ENCODE results near the gene GNAI2.
"Not testable (repeated sequence)": the region's sequence is repeated elsewhere in the genome, so short reads cannot be mapped to it uniquely, and the experiment has no call there.

The GNAI2 gene

GRCh38 chr3:50221411-50222168, 14.4 kb upstream of the GNAI2 start:
- in situ Hi-C loops (cut with MboI; ENCODE audit: low sequenced_read_pairs) = no loop called here

DNA sequence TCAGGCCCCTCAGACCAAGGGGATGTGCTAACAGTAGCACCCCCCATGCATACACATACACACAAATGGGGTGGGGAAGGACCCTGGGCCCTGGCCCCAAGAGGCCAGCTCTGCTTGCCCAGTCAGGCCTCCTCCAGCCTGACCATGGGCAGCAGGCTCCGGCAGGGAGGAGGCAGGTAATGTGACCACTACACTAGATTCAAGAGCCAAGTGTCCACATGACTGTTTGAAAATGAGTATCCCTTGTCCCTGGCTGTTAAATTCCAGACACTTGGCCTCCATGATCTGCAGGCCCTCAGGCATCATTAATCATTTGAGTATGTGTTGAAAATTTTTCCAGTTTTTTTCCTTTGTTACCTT, 13.9 kb upstream of the GNAI2 start:
- in situ Hi-C loops (cut with MboI; ENCODE audit: low sequenced_read_pairs) = no loop called here

DNA sequence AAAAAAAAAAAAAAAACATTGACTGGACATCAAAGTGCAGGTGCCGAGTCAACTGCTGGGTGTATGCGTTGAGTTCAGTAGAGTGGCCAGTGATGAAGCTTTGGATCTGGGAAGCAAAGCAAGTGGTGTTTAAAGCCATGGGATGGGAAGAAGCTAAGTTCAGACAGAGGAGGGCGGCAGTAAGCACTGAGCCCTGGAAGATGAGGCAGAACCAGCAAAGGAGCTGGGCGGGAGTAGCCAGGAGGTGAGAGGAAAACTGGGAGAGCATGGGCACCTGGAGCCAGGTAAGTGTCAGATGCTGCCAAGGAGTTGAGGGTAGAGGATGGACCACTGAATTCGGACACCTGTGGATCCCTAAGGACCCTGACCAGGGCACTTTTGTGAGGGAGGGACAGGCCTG, 11.4 kb upstream of the GNAI2 start:
- in situ Hi-C loops (cut with MboI; ENCODE audit: low sequenced_read_pairs) = no loop called here

GRCh38 chr3:50226888-50227389, 9.1 kb upstream of the GNAI2 start:
- in situ Hi-C loops (cut with MboI; ENCODE audit: low sequenced_read_pairs) = no loop called here

DNA sequence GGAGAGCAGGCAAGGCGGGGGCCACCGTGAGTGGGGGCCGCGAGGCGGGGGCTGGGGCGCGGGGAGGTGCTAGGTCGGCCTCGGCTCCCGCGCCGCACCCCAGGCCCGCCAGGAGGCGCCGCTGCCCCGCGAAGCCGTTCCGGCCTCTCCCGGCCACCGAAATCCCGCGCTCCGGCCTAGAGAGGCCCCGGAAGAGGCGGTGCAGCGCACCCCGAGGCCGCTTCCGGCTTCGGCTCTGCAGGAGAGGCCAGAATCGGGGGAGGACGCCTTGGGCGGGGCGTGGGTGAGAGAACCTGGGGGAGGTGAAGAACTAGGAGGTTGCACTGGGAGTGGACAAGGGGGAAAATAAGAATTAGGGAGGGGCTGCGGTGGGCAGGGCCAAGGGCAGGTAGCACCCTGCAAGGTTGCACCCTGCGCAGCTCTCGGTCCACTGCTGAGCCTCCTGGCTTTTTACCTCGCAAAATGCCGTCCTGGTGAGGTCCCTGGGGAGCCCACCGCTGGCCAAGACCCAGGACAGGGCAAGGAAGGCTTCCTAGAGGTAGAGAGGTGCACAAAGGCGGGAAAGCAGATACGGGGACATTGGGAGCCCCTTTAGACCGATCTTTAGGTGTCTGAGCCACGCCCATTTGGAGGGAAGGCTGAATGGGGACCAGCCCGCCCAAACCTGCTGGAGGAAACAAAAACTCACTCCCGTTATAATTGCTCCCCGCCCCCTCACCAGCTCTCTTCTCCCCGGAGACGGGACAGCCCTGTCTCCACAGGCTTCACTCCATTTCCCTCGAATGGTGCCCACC, 8.4 kb upstream of the GNAI2 start:
- in situ Hi-C loops (cut with MboI; ENCODE audit: low sequenced_read_pairs) = no loop called here

- in situ Hi-C loops (cut with MboI; ENCODE audit: low sequenced_read_pairs) = not testable (repeated sequence)
Observed at GRCh38 chr3:50228184-50228763, 7.7 kb upstream of the GNAI2 start.

DNA sequence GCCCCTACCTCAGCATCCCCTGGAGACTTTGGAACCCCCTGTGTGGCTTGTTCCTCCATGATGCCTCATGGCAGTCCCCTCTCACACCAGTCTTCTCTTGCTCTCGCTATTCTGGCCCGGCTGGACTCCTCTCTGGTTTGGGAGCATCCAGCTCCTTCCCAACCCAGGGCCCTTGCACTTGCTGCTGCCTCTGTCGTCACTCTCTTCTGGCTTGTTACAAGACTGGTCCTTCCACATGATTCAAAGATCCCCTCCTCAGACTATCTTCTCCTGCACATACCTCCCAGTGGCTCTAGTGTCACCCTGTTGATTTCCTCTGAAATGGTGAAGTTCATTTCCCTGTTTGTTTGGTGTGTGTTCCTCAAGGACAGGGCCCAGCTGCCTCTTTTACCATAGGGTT, 6.5 kb upstream of the GNAI2 start:
- in situ Hi-C loops (cut with MboI; ENCODE audit: low sequenced_read_pairs) = no loop called here

DNA sequence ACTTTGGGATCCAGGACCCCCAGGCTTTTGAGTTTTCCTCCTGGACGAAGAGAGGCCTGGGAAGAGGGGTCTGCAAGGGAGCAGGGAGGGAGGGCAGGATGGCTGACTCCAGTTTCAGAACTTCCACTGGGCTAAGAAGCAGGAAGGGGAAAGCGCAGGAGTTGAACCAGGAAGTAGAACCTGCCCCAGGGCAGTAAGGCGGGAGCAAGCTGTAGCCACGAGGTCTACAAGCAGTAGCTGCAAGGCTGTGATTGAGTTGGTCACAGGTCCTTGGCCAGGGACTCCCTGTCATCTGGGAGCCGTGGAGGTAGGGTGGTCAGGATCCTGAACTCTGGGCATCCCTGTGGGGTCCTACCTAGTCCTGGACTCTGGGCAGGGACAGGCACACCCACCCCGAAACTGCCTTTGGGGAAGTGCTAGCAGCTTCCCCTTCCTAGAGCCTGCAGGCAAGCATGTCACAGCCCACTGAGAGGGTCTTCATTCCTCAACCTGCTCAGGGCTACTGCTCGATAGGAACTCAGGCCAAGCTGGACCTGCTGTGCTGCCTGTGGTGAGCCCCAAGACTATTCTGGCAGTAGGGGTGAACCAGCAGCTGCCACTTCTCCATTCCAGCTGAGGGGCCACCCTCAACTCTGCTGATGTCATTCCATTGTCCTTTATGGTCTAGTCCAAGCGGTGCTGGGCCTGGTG, 5.8 kb upstream of the GNAI2 start:
- in situ Hi-C loops (cut with MboI; ENCODE audit: low sequenced_read_pairs) = no loop called here

DNA sequence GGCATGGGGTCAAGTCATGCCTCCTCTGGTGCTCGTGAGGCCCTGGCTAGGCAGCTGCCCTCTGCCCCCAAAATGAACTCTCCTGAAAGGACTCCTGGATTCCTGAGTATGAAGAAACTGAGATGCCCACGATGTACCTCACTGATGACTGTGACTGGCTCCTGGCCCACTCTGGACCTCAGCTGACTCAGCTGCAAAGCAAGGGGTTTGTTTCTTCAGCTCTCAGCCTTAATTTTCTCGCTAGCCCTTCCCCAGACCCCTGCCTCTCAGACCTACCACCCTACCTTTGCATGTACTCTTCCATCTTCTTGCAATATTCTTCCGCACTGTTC, 5.2 kb upstream of the GNAI2 start:
- in situ Hi-C loops (cut with MboI; ENCODE audit: low sequenced_read_pairs) = no loop called here

DNA sequence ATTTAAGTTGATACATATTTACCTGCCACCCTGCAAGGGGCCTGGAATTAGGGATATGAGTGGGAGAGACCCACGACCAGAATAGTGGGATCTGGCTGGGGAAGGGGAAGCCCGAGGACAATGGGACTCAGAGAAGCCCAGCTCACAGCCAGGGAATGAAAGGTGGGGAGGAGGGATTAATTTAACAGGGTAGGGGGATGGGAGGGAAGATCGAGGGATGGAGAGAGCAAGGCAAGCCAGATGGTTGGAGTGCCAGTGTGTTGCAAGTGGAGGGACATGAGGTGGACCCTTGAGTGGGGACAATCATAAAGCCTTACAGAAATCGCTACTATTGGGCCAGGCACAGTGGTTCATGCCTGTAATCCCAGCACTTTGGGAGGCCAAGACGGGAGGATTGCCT, 4.4 kb upstream of the GNAI2 start:
- in situ Hi-C loops (cut with MboI; ENCODE audit: low sequenced_read_pairs) = no loop called here

GRCh38 chr3:50232303-50232702, 3.7 kb upstream of the GNAI2 start:
- in situ Hi-C loops (cut with MboI; ENCODE audit: low sequenced_read_pairs) = no loop called here

DNA sequence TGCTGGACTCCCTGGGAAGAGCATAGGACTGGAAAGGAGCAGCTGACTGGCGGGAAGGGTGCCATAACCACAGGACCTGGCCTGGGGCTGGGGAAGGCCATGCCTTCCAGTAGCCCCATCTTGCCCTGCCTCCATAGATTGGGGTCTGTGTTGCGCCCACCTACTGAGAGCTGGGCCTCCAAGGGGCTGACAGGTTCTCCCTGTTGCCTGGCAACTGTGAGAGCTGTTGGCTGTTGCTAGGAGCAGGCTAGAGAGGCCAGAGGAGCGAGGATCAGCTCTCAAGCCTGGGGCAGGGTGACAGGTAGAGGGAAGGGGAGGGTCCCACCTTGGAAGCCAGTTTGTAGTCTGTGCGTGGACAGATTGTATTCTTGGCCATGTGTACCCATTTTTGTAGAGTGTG, 2.8 kb upstream of the GNAI2 start:
- in situ Hi-C loops (cut with MboI; ENCODE audit: low sequenced_read_pairs) = no loop called here

DNA sequence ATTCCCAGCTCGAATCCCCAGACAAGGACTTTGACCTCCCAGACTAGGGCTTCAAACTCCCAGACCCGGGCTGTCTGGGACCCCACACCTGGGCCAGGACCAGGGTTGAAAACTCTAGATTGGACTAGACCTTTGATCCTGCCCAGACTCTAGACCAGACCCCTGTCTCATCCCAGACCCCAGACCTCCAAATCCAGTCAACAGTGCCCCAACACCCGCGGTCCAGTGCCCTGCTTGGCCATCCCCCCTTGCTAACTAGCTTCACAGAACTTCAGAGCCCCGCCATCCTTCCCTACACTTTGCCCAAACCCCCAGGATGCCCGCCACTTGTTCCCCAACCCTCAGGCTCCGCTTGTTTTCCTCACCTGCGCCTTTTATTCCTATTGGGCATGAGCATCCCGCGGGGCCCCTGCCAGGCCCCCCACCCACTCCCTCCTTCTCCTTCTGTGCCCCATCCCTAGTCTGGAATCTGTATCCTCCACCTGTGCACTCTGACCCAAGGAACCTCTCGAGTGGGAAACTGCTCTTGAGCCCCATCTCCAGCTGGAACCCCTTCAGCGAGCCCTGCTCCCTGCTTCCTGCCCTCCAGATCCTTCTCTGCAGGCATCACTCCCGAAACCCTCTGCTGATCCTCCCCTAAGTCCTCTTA, 604 bp downstream of the GNAI2 start:
- in situ Hi-C loops (cut with MboI; ENCODE audit: low sequenced_read_pairs) = no loop called here

GRCh38 chr3:50237133-50237651, 1.2 kb downstream of the GNAI2 start:
- in situ Hi-C loops (cut with MboI; ENCODE audit: low sequenced_read_pairs) = no loop called here

GRCh38 chr3:50237754-50238548, 1.9 kb downstream of the GNAI2 start:
- in situ Hi-C loops (cut with MboI; ENCODE audit: low sequenced_read_pairs) = no loop called here

GRCh38 chr3:50238549-50239026, 2.6 kb downstream of the GNAI2 start:
- in situ Hi-C loops (cut with MboI; ENCODE audit: low sequenced_read_pairs) = no loop called here

DNA sequence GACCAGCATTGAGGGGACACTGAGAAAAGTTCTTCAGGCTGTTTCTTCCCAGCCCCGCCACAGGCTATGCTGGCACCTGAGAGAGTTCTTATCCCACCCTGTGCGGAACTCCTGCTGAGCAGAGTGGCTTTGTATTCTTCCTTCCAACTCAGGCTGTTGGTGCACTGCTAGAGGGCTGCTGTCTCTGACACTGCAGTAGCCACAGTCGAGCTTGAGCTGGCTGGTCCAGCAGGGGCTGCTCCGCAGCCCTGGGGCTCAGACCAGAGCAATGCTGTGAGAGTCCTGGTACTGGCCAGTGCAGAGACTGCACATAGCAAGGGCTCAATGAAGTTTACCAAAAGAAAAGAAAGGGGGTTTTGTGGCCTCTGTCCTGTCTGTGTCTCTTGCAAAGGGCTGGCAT, 3.6 kb downstream of the GNAI2 start:
- in situ Hi-C loops (cut with MboI; ENCODE audit: low sequenced_read_pairs) = no loop called here

- in situ Hi-C loops (cut with MboI; ENCODE audit: low sequenced_read_pairs) = no loop called here
Observed at GRCh38 chr3:50241163-50241562, 5.2 kb downstream of the GNAI2 start.

DNA sequence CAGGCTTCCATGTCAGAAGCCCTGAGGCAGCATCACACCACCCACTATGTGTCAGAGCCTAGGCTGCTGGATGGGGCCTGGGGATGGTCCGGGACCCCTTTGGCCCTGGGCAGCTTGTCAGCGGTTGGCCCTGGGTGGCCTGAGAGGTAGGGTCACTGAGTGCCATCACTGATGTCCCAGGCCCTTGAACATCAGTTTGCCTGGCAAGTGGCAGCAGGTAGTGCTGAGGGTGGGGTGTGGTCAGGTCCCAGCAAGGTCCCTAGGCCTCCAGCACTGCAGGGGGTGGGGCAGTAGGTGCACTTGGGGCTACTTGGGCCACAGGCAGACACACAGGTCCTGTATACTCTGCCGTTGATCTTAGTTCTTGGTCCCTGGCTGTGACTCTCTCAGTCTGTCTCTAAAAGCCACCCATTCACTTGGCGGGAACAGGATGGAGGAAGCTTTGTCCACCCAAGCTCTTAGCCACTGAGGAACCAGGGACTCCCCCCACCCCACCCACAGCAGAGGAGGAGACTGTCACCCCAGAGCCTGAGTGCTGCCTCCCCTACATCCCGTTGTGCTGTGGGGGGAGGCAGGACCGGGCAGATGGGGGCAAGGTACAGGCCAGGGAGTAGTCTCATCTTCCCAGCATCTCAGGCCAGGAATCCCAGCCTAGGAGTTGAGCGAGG, 5.8 kb downstream of the GNAI2 start:
- in situ Hi-C loops (cut with MboI; ENCODE audit: low sequenced_read_pairs) = no loop called here

Measured in HL-60/S4 (cell line).